CD8-positive, alpha-beta memory T cell (primary cell): ENCODE data around the gene KLK14. TPM values are rescaled to one million over a fixed set of nuclear protein-coding genes. Genes with fewer than 3 reads are reported as not detected.

ENCODE experiments used
- CTCF ChIA-PET: fragments of 350-600 bp; sonication (Branson Sonifier 250); formaldehyde crosslinking; loops from one replicate; lab custom pipeline; 2021; ENCODE audit warnings: antibody characterized with exemption; lab: Charles Lee
- POLR2A ChIA-PET: fragments of 350-600 bp; sonication (Branson Sonifier 250); formaldehyde crosslinking; loops from one replicate; lab custom pipeline; 2021; ENCODE audit warnings: antibody characterized with exemption; lab: Charles Lee
- DNase-seq, 5 donors: peaks; one replicate each; pipeline versions ENCODE4 v3.0.0 to v3.0.0-alpha.2; 2020 to 2022; ENCODE audit warnings: mixed read lengths in 1 of 5
- H3K27ac ChIP-seq: one replicate; pipeline ENCODE4 v1.7.0; 2013; ENCODE audit warnings: low read depth, mild to moderate bottlenecking, low read length, moderate library complexity
- H3K27me3 ChIP-seq: 2 replicates; pipeline ENCODE4 v1.7.0; 2013; ENCODE audit warnings: low read length, mild to moderate bottlenecking; ENCODE audit not compliant: insufficient read depth, poor library complexity, severe bottlenecking
- H3K36me3 ChIP-seq: 2 replicates; pipeline ENCODE4 v1.7.0; 2013; ENCODE audit warnings: mild to moderate bottlenecking, low read length, moderate library complexity; ENCODE audit not compliant: insufficient read depth
- H3K4me1 ChIP-seq: 2 replicates; pipeline ENCODE4 v1.7.0; 2013; ENCODE audit warnings: mild to moderate bottlenecking, low read length, moderate library complexity; ENCODE audit not compliant: insufficient read depth
- H3K4me3 ChIP-seq: 2 replicates; pipeline ENCODE4 v1.7.0; 2013; ENCODE audit warnings: mild to moderate bottlenecking, low read length
- H3K9me3 ChIP-seq: 2 replicates; pipeline ENCODE4 v1.7.0; 2013; ENCODE audit warnings: mild to moderate bottlenecking, low read length
- H3K27ac Mint-ChIP-seq, 8 donors: one replicate each; pipeline ENCODE4 v1.8.0; 2020 to 2021; ENCODE audit warnings: mixed read lengths in 8 of 8, mild to moderate bottlenecking in 6 of 8, inconsistent platforms in 3 of 8, moderate library complexity in 3 of 8
- H3K27me3 Mint-ChIP-seq, 2 donors: one replicate each; pipeline ENCODE4 v1.8.0; 2020 to 2021; ENCODE audit warnings: mixed read lengths in 2 of 2, mild to moderate bottlenecking in 1 of 2, moderate library complexity in 1 of 2
- H3K36me3 Mint-ChIP-seq, 3 donors: one replicate each; pipeline ENCODE4 v1.8.0; 2020 to 2021; ENCODE audit warnings: mixed read lengths in 3 of 3, inconsistent platforms in 1 of 3, mild to moderate bottlenecking in 1 of 3
- H3K4me1 Mint-ChIP-seq, 3 donors: one replicate each; pipeline ENCODE4 v1.8.0; 2020 to 2021; ENCODE audit warnings: mixed read lengths in 3 of 3, inconsistent platforms in 1 of 3, mild to moderate bottlenecking in 1 of 3
- H3K4me3 Mint-ChIP-seq, 7 donors: one replicate each; pipeline ENCODE4 v1.8.0; 2020 to 2021; ENCODE audit warnings: mixed read lengths in 7 of 7, mild to moderate bottlenecking in 6 of 7, moderate library complexity in 4 of 7, inconsistent platforms in 2 of 7
- H3K9me3 Mint-ChIP-seq, 5 donors: one replicate each; pipeline ENCODE4 v1.8.0; 2020 to 2022; ENCODE audit warnings: mixed read lengths in 5 of 5, mild to moderate bottlenecking in 3 of 5, moderate library complexity in 2 of 5, inconsistent platforms in 1 of 5
- polyA plus RNA-seq: library from polyadenylated mRNA; unstranded; fragments of 300-500 nt; fragmentation: Illumina TruSeq; gene quantifications from one replicate; pipeline ENCODE4 v1.2.3, GENCODE V29; 2021
- total RNA-seq, 2 experiments: library from RNA; stranded (reverse); gene quantifications; one replicate each; pipeline ENCODE4 v1.2.3, GENCODE V29; 2021

Gene KLK14
- total and polyA plus RNA-seq, 3 experiments from 2014 or later = 0.26 to 0.31 TPM; not detected in 1

DNA sequence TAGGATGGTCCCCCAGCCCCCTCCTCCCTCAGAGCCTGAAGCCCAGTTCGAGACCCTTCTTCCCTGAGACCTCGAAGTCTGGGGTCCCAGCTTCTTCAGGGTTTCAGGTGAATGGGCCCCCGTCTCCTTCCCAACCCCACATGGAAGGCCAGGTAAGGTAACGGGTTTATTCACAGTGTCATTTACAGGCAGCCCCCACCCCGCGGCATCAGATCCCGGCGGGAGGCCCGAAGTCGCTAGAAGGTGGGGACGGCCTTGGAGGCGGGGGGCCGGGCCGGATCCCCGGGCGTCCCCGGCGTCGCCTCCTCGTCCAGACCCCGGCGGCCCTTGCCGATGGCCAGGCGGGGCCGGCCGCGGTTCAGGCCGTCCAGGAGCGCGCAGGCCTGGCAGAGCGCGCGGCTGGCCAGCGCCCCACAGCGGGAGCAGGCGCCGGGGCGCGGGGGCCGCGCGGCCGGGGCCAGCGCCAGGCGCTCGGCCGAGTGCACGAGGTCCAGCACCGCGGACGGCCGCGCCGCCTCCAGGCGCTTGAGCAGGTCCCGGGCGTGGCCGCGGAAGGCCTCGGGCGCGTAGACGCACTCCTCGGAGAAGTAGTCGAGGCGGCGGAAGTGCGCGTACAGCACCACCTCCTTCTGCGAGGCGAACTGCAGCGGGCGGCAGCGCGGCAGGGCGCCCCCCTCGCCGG is 15.8 kb upstream of the KLK14 start:
- POLR2A ChIA-PET = no interaction called here
- H3K36me3 Mint-ChIP-seq = peaks cover 2 to 61% (median 5%) of the 10 kb centered on the region in 3 donors
- H3K4me3 ChIP-seq = no peak overlapping the region

DNA sequence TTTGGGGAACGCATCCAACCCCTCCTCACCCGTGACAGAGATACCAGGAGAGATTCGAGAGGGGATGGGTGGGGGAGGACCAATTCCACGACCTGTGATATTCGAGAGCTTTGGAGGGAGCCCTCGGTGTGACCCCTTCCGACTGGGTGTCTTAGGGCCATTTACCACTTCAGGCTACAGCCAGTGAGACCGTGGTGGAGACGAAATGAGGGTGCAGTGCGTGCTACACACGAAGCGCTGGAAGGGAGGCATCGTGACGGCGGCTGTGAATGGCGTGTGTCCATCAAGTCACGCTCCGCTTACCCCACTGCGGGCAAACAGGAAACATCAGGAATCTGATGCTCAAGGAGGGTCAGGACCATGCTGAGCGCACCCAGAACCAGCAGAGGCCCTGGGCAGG is 15.1 kb upstream of the KLK14 start:
- ChIA-PET POLR2A (no interaction called here), CTCF (no interaction called here)
- no peaks in the 10 kb centered on the region for H3K9me3 ChIP-seq
- peaks cover 13% of the 10 kb centered on the region for H3K4me1 ChIP-seq
- H3K4me3 Mint-ChIP-seq = peak overlapping the region in 1 of 7 donors; percentile 60
- no peak overlapping the region for H3K27ac ChIP-seq
- peaks cover 2 to 54% (median 5%) of the 10 kb centered on the region in 3 donors for H3K36me3 Mint-ChIP-seq
- peaks cover 6% of the 10 kb centered on the region for H3K36me3 ChIP-seq
- peaks cover 35 to 37% (median 37%) of the 10 kb centered on the region in 3 donors for H3K4me1 Mint-ChIP-seq
- no peak for DNase-seq
- H3K27me3 Mint-ChIP-seq = no peaks in the 10 kb centered on the region
- no peak overlapping the region for H3K4me3 ChIP-seq
- H3K27me3 ChIP-seq = no peaks in the 10 kb centered on the region
- no peak overlapping the region for H3K27ac Mint-ChIP-seq
- no peaks in the 10 kb centered on the region for H3K9me3 Mint-ChIP-seq

More for the DNA sequence above, 15.8 kb upstream of the KLK14 start:
- no peaks in the 10 kb centered on the region for H3K27me3 Mint-ChIP-seq
- Histone ChIP-seq H3K9me3 (no peaks in the 10 kb centered on the region), H3K4me1 (peaks cover 13% of the 10 kb centered on the region), H3K27ac (no peak overlapping the region), H3K27me3 (no peaks in the 10 kb centered on the region), H3K36me3 (peaks cover 6% of the 10 kb centered on the region)
- H3K27ac Mint-ChIP-seq = no peak overlapping the region
- H3K4me1 Mint-ChIP-seq = peaks cover 35 to 44% (median 42%) of the 10 kb centered on the region in 3 donors
- CTCF ChIA-PET = no interaction called here
- H3K4me3 Mint-ChIP-seq = peak overlapping the region in 1 of 7 donors; percentile 27
- no peaks in the 10 kb centered on the region for H3K9me3 Mint-ChIP-seq
- DNase-seq = peak; percentile 12 to 67 (median 27)

DNA sequence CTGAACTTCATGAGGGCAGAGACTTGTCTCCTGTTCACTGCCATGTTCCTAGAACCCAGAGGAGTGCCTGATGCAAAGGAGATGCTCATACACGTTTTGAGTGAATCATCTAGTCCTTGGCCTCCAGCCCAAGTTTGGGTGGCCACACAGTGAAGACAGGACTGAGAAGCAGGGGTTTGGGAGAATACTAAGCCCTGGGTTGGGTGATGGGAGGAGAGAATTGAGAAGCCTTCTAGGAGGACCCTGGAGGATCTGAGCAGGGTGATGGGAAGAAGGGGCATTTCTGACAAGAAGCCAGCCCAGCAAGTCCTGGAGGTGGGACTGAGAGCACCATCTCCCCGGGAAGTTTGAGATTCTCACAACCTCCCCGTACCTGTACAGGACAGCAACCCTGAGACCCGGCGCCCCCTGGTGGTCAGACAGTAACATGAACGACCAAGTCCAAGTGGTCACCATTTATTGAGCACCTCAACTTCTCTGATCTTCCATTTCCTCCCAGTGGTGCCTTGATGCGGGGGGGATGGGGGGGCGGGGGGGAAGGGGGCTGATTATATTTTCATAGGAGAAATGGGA is 14.6 kb upstream of the KLK14 start:
- Mint-ChIP-seq H3K9me3 (no peaks in the 10 kb centered on the region), H3K27me3 (no peaks in the 10 kb centered on the region), H3K4me1 (peaks cover 30 to 32% (median 31%) of the 10 kb centered on the region in 3 donors), H3K36me3 (peaks cover 2 to 49% (median 5%) of the 10 kb centered on the region in 3 donors), H3K27ac (peak overlapping the region in 4 of 8 donors; percentile 18 to 61 (median 40)), H3K4me3 (peak overlapping the region in 2 of 7 donors; percentile 23 to 48)
- Histone ChIP-seq H3K9me3 (no peaks in the 10 kb centered on the region), H3K4me1 (peaks cover 13% of the 10 kb centered on the region), H3K27me3 (no peaks in the 10 kb centered on the region), H3K4me3 (no peak overlapping the region), H3K27ac (no peak overlapping the region), H3K36me3 (peaks cover under 1% of the 10 kb centered on the region)
- CTCF ChIA-PET = interaction anchor here (1.1 kb wide), 1 partner anchor 18 kb away, joined by 3 read pairs; no protein-coding TSS in a partner anchor
- POLR2A ChIA-PET = no interaction called here
- DNase-seq = peak; percentile 33 to 77 (median 65)

DNA sequence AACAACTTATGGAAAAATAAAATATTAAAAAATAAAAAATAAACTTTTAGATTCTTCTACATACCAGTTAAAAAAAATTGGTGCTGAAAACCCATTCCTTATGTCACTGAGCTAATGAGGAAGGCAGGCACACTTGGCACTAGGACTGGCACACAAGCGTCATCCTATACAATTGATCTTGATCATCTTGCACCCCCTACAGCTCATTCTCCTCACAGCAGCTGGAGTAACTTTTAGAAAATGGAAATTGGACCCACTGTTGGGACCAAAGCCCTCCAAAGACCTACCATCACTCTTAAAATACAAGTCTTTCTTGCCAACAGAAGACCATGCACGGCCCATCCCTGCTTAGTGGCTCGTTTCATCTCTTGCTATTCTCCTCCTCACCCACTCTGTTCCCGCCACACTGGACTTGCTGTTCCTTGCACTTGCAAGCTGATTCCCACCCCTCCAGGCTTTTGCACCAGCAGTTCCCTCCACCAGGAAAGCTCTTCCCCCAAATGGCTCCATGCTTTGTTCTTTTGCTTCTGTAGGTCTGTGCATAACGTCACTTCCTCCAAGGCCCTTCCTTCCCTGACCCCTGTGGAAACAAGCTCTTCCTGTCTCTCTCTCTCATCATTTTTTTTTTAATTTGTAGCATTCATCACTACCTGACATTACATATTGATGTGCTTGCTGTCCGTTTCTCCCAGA is 13.9 kb upstream of the KLK14 start:
- H3K9me3 Mint-ChIP-seq = no peaks in the 10 kb centered on the region
- POLR2A ChIA-PET = no interaction called here
- H3K4me3 Mint-ChIP-seq = peak overlapping the region in 1 of 7 donors; percentile 48
- no peak for DNase-seq
- Histone ChIP-seq H3K27me3 (no peaks in the 10 kb centered on the region), H3K4me3 (no peak overlapping the region), H3K27ac (no peak overlapping the region), H3K4me1 (peaks cover 13% of the 10 kb centered on the region), H3K36me3 (no peaks in the 10 kb centered on the region), H3K9me3 (no peaks in the 10 kb centered on the region)
- no peaks in the 10 kb centered on the region for H3K27me3 Mint-ChIP-seq
- peaks cover 25 to 28% (median 28%) of the 10 kb centered on the region in 3 donors for H3K4me1 Mint-ChIP-seq
- peaks cover 2 to 43% (median 5%) of the 10 kb centered on the region in 3 donors for H3K36me3 Mint-ChIP-seq
- CTCF ChIA-PET = interaction anchor here (1.1 kb wide), 1 partner anchor 18 kb away, joined by 3 read pairs; no protein-coding TSS in a partner anchor
- peak overlapping the region in 4 of 8 donors; percentile 14 to 61 (median 37) for H3K27ac Mint-ChIP-seq

DNA sequence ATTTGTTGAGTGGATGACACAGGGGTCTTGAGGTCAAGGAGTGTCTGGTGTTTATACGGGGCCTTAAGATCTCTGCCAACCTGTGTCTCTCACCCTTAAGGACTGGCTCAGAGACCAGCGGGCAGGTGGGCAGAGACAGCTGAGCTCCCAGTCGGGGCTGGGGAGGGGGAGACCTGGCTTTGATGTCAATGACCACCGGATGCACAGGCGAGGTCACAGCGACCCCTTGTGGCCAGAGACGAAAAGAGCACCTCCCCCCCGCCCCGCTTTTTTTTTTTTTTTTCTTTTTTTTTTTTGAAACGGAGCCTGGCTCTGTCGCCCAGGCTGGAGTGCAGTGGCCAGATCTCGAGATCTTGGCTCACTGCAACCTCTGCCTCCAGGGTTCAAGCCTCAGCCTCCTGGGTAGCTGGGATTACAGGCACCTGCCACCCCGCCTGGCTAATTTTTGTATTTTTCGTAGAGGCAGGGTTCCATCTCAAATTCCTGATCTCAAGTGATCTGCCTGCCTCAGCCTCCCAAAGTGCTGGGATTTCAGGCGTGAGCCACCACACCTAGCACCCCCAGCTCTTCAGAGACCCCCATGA is 12.1 kb upstream of the KLK14 start:
- Histone ChIP-seq H3K4me1 (peaks cover 8% of the 10 kb centered on the region), H3K27ac (no peak overlapping the region), H3K27me3 (no peaks in the 10 kb centered on the region), H3K4me3 (no peak overlapping the region), H3K36me3 (no peaks in the 10 kb centered on the region), H3K9me3 (no peaks in the 10 kb centered on the region)
- H3K9me3 Mint-ChIP-seq = no peaks in the 10 kb centered on the region
- DNase-seq = peak in 3 of 5 donors; percentile 6 to 17 (median 7)
- ChIA-PET POLR2A (no interaction called here), CTCF (interaction anchor here (1.6 kb wide), 1 partner anchor 8 kb away, joined by 3 read pairs; no protein-coding TSS in a partner anchor)
- peak overlapping the region in 1 of 8 donors; percentile 82 for H3K27ac Mint-ChIP-seq
- H3K4me3 Mint-ChIP-seq = no peak overlapping the region
- H3K4me1 Mint-ChIP-seq = peaks cover 16 to 21% (median 18%) of the 10 kb centered on the region in 3 donors
- H3K27me3 Mint-ChIP-seq = no peaks in the 10 kb centered on the region
- H3K36me3 Mint-ChIP-seq = peaks cover 1 to 27% (median 5%) of the 10 kb centered on the region in 3 donors

DNA sequence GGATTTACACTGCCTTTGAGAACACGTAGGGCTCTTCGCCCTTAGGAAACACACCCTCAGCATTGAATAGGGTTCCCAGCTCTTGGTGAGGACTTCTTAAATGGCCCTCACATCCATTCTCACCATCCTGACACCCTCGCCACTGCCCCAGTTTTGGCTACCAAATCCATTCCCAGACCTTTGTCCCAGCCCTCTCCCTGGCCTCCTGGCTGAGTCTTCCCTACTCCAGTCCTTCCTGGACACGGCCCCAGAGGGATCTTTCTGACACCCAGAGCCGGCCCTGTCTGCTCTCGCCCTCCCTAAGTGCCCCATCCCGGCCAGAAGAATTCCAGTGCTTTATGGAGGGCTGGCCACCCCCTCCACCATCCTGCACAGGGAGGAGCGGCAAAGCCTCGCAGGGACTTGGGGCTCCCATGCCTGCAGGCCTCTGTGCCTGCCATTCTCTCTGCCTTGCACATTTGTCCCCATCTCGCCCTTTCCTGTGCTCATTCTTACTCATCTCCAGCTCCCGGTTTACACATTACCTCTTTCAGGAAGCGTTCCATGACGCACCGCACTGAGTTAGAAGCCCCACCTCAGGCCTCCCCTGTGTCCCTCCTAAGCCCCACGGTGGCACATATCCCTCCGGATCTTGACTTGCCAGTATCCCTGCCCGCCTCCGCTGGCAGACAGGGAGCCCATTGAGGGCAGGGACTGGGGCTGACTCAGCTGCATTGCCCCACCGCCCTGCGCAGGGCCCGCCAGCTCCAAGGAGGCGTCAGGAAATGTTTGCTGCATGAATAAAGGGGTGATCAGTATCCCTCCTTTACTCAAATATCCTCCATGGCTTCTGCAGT is 11.0 kb upstream of the KLK14 start:
- peaks cover 10 to 14% (median 12%) of the 10 kb centered on the region in 3 donors for H3K4me1 Mint-ChIP-seq
- H3K36me3 Mint-ChIP-seq = peaks cover 2 to 18% (median 5%) of the 10 kb centered on the region in 3 donors
- H3K9me3 ChIP-seq = no peaks in the 10 kb centered on the region

DNA sequence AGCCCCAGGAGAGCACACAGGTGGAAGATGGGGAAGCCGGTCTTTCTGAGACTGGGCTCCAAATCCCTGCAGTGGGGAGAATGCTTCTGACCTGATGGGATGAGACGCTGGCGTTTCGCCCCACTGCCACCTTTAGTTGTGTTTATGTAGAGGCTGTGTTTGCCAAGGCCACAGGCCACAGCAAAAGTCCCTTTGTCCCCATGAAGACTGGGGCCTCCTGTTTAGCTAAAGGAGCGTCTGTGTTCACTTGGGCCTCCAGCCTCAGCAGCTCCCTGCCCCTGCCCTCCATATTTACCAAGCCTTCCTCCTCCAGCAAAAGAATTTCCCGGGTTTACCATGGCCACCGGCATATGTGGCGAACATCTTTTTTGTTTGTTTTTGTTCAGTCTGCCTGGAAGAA is 10.4 kb upstream of the KLK14 start:
- H3K27ac Mint-ChIP-seq = peak overlapping the region in 1 of 8 donors; percentile 44
- POLR2A ChIA-PET = no interaction called here
- CTCF ChIA-PET = no interaction called here

More for the DNA sequence above, 11.0 kb upstream of the KLK14 start:
- Histone ChIP-seq H3K36me3 (no peaks in the 10 kb centered on the region), H3K4me3 (no peak overlapping the region), H3K4me1 (peaks cover 8% of the 10 kb centered on the region), H3K27ac (no peak overlapping the region), H3K27me3 (no peaks in the 10 kb centered on the region)
- no peak for DNase-seq
- no peaks in the 10 kb centered on the region for H3K27me3 Mint-ChIP-seq
- CTCF ChIA-PET = interaction anchor here (1.6 kb wide), 1 partner anchor 9 kb away, joined by 3 read pairs; no protein-coding TSS in a partner anchor
- H3K4me3 Mint-ChIP-seq = no peak overlapping the region
- H3K9me3 Mint-ChIP-seq = no peaks in the 10 kb centered on the region
- peak overlapping the region in 1 of 8 donors; percentile 10 for H3K27ac Mint-ChIP-seq
- POLR2A ChIA-PET = no interaction called here

More for the DNA sequence above, 10.4 kb upstream of the KLK14 start:
- H3K36me3 ChIP-seq = no peaks in the 10 kb centered on the region
- no peak overlapping the region for H3K27ac ChIP-seq
- Mint-ChIP-seq H3K4me1 (peaks cover 10 to 14% (median 12%) of the 10 kb centered on the region in 3 donors), H3K27me3 (no peaks in the 10 kb centered on the region), H3K9me3 (no peaks in the 10 kb centered on the region), H3K36me3 (peaks cover 3 to 16% (median 5%) of the 10 kb centered on the region in 3 donors), H3K4me3 (no peak overlapping the region)
- no peaks in the 10 kb centered on the region for H3K27me3 ChIP-seq
- DNase-seq = no peak
- H3K4me1 ChIP-seq = peaks cover 8% of the 10 kb centered on the region
- H3K9me3 ChIP-seq = no peaks in the 10 kb centered on the region
- no peak overlapping the region for H3K4me3 ChIP-seq
